GM19043 (cell line): Measurements from ENCODE around the gene TYK2.
A peak's percentile ranks its signal among the peaks of the same experiment; 100 is the strongest.
"Not testable (repeated sequence)": the region's sequence is repeated elsewhere in the genome, so short reads cannot be mapped to it uniquely, and the experiment has no call there.

Experiments used
- ATAC-seq: cut with Tn5 transposase; IDR thresholded peaks from one replicate; pipeline ENCODE4 v1.9.1; 2021; ENCODE audit warnings: low read depth; ENCODE audit not compliant: unreplicated experiment

Gene TYK2

GRCh38 chr19:10336725-10337124, 43.6 kb downstream of the TYK2 start:
- not testable (repeated sequence) for ATAC-seq

DNA sequence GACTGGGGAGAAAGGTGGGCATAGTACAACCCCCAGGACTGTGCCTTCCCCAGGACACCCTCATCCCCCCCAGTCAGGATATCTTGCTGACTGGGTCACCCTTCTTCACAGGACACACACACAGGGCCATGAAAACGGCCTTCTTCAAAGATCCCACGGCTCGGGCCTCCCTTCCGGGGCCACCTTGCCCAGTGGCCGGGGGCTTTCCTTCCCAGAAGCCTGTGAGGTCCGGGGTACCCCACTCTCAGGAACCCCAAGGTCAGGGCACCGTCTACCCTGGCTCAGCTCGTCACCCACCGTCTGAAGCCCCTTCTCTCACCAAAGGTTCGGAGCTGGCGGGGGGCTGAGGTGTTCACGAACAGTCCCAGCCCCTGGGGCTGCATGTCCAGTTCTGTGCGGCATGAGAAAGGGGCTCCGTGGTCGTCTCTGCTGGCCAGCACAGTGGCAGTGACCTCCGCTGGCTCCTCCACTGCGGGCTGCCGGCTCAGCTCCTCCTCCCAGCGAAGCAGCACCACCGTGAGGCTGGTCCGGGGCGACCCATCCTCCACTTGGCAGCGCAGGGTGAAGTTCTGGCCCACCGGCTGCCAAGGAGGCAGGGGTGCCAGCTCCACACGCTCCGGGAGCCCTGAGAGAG, 44.9 kb downstream of the TYK2 start:
- no peak for ATAC-seq

DNA sequence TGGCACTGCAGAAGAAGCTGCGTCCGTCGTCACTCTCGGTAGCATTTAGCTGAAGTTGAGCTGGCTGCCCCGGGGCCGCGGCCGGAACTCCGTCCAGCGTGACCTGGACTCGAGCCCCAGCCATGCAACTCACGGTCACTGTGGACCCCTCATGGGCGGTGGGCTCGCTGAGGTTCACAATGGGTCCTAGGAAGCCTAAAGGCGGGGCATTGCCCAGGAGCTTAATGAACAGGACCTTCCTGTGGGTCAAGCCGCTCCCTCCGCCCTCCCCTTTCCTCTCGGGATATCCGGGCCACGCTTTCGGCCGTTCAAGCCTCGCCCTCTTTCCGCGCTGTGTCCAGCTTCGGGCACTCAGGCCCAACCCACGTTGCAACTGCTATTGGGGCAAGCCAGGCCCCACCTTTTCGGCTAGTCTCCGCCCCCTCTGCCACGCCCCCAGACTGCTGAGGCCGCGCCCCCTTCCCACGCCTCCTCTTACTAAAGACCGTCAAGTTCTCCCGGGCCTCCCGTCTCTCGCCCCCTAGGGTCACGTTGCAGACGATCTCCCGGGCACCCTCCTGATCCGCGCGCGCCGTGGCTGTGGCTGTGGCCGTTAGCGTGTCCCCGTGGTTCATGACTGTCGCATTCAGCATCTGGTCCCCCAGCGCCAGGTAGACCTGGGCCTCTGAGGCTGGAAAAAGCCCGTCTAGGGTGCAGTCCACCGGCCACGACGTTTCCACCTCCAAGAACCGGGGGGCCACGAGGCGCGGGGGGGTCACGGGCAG, 45.6 kb downstream of the TYK2 start:
- no peak for ATAC-seq

DNA sequence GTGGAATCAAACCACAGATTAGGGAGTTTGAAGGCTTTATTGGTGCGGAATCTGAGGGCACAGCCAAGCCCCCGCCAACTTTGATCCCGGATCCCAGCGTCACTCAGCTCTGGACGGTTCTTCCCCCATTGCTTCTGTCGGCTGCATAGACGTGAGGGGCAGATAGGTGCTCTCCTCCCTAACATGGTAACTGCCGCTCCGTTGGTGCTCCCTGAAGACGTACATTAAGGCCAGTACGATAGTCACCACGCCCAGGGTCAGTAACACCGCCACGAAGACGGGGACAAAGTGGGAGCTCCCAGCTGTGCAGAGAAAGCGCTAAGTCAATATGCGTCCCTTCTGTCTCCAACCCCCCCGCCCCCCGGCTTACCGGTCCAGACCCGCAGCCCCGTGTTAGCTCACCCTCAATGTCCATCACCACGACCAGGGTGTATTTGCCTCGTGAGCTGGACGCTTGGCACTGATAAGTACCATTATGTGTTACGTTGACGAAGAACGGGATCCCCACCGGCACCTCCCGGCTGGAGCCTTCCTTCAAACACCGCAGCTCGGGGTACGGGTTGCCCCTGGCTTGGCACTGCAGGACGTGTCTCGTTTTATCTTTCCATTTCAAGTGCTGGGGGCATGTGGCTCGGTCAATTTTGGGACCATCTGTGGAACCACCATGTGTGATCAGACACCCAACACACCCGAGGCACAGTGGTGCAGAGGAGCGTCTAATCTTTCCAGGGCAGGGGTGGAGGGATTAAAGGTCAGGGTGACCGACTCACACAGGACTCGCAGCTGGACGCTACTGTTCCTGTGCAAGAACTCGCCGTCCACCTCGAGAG, 46.4 kb downstream of the TYK2 start:
- no peak for ATAC-seq

DNA sequence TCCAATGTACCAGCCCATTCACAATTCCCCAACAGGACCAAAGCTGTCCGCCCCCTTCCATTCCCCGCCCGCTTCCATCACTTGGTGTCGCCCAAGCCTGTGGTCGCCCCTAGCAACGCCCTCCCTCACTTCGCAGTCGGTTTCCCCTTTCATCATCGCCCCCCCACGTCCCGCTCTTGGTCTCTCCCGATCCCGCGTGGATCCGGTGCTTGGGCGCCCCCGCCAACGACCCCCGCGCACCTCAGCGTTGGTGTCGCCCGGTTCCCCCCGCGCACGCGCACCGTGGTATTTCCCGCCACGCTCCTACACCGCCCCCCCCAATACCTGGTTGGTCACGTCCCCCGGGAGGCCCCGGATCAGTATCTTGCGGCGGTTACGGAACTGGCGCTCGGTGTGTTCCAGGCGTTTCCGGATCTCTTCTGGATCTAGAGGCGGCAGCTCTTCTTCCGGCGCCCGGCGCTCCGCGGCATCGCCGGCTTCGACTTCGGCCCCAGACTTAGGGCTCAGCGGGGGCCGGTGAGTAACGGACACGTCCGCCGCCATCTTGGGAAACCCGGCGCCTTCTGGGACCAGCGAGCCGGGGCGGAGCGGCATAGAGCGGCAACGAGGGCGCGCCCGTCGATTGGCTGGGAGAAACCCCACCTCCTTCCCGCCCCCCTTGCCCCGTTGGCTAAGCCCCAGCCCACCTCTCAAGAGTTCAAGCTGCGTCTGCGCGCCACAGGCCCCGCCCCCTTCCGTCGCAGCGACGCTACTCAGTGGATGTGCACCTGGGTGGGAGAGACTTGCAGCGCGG, 47.2 kb downstream of the TYK2 start, which contains the start of gene RAVER1:
RAVER1 (minus strand) TSS at position 565 of the 793 bp plus-strand sequence; CDS start at position 543, 22 bp downstream.
- ATAC-seq: peak; percentile 88

DNA sequence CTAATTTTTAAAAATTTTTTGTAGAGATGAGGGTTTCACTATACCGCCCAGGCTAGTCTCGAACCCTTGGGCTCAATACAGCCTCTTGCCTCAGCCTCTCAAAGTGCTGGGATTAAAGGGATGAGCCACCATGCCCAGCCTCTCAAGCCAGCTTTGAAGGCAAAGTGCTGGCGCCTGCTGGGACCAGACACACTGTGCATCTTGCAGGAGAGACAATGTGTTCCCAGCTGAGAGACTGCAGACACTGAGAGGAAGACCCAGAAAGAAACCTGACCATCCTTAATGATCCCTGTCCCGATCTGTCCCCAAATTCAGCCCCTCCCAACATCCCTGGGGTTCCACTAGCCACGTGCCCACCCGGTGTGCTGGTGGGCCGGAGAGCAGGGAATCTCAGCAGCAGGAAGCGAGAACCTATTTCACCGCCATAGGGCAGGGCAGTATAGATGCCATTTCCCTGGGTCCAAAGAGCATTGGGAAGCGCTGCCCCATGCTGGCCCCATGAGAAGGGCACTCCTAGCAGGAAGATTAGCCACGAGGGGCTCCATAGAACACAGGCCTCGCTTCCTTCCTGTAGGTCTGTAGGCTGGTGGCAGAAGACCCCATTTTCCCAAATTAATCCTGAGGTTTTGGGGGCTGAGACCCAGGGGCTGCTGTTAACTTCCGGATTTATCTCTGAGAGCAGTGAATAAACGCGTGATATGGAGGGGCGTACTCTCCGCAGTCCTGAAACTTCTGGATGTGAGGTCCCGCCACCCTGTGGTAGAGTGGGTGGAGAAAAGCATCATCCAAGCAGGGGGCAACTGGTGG, 48.0 kb downstream of the TYK2 start:
- ATAC-seq: no peak

DNA sequence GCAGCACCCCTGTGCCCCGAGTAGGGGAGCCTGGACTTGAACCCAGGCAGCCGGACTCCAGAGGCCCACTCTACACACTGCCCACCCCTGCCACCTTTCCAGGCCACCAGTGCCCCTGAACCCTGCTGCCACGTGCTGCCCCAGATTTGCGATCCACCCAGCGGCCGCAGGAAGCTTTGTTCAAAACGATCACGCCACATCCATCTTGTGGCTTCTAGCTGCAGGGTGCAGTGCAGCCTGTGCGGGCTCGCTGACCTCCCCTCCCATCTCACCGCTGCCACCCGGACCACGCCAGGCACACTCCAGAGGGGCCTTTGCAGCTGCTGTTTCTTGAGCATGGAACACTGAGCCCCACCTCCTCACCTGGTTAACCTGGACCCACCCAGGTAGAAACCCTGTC, 50.8 kb downstream of the TYK2 start:
- no peak for ATAC-seq

DNA sequence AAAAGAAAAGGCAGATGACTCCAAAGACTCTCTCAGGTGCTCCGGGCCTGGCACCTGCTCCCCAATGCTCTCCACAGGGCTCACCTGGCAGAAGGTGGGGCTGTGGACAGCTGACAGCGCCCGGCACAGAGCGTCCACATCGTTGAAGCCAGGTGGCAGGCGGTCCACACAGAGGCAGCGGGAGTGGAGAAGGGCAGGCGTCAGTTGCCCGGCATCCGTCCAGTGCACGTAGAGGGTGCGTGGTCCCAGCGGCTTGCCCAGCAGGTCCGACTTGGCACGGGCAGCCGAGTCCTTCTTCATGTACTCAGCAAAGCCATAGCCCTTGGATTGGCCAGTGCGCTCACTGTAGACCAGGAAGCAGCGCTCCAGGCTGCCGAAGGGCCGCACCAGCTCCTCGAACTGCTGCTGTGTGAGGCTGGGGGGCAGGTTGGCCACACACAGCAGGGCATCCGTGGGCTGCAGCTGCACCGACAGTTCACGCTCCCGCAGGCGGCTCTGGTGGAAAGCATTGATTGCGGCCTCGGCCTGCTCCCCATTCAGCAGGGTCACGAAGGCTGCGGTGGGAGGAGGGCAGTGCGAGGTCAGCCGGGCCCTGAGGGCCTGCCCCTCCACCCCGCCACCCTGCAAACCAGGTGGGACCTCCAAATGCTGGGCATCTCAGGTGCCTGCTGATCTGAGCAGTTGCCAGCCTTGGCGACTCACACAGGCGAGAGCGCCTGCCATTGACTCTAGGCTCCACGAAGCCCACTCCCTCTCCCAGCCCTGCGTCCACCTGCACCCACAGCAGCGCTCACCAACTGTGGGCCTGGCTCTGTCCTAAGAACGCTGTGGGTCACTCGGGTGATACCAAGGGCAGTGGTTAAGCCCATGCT, 51.6 kb downstream of the TYK2 start:
- no peak for ATAC-seq

GRCh38 chr19:10327793-10328192, 52.6 kb downstream of the TYK2 start:
- no peak for ATAC-seq

GRCh38 chr19:10325732-10326131, 54.6 kb downstream of the TYK2 start:
- ATAC-seq: no peak

DNA sequence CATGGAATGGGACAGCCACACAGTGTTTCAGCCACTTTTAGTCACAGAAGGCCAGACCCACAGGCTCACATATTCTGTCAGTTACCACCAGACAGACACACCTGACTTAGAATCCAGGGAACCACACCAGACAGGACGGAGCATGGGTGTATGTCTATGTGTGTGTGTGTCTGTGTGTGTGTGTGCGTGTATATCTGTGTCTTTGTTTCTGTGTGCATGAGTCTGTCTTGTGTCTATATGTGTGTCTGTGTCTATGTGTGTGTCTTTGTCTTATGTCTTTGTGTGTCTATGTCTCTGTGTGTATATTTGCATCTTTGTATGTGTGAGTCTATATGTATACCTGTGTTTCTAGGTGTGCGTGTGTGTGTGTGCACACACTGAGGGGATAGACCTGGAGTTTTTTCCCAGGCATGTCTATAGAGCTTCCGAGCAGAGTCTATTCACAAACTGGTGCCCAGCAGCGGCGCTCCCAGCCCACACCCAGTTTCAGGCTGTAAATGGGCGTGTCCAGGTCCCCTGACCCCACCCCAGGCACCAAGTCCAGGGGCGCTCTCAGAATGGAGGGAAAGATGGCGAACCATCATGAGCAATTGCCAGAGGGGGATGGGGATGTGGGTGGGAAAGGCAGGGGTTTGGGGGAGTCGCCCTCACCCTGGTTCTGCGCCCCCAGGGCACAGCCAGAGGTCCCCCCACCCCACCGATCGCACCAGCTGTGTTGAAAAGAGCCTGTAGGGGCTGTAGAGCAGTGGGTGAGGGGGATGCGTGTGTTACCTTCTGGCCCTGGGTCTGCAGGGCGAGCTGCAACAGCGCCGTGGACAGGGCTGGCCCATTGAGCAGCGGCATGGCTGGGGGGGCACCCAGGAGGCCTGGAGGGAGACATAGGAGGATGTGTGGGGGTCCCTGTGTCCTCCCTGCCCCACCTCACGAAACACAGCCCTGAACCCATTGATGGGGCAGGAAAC, 58.2 kb downstream of the TYK2 start:
- no peak for ATAC-seq

- ATAC-seq: no peak
These were observed 59.0 kb downstream of the TYK2 start for GRCh38 chr19:10321417-10321797.

GRCh38 chr19:10320602-10321416, 59.6 kb downstream of the TYK2 start:
- no peak for ATAC-seq

DNA sequence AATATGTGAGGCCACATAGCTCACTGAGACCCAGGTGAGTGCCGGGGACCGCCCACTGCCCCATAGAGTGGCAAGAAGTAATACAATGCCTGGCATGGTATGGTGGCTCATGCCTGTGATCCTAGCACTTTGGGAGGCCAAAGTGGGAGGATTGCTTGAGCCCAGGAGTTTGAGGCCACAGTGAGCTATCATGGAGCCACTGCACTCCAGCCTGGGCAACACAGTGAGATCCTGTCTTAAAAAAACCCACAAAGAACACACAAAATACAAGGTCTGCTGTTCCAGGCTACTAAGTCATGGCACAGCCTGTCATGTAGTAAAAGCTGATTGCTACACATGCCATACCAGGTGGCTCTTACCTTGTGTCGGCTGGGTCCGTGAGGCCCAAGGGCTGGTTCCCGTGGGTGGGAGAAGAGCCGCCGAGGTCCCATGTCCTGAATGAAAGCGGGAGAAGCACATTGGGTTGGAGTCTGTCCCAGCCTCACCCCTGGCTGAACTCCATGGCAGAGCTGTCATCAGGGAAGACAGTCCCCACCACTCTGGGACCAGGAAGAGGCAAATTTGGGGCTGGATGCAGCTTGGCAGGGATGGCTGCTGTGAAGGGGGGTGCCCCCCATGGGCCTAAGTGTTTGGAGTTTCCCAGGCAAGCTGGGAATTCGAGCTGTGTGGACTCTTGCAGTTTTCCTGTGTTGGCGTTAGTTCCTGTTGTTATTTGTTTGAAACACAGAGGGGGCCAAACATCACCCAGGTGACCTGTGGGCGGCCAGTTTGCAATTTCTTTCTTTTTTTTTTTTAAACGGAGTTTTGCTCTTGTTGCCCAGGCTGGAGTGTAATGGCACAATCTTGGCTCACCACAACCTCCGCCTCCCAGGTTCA, 61.3 kb downstream of the TYK2 start:
- ATAC-seq: no peak

GRCh38 chr19:10317857-10318462, 62.4 kb downstream of the TYK2 start:
- no peak for ATAC-seq
